Immature natural killer cell (primary cell): ENCODE results near the gene SLC45A1. TPM values are rescaled to one million over a fixed set of nuclear protein-coding genes. Genes with fewer than 3 reads are reported as not detected.

Source experiments
- DNase-seq, 3 donors: peaks; one replicate each; pipeline ENCODE4 v3.0.0; 2022; ENCODE audit warnings: mixed read lengths in 1 of 3
- H3K27ac Mint-ChIP-seq, 6 donors: one replicate each; pipeline ENCODE4 v1.8.0; 2020; ENCODE audit warnings: mixed read lengths in 6 of 6, mild to moderate bottlenecking in 5 of 6, inconsistent platforms in 4 of 6, moderate library complexity in 3 of 6
- H3K27me3 Mint-ChIP-seq, 3 donors: one replicate each; pipeline ENCODE4 v1.8.0; 2020 to 2021; ENCODE audit warnings: low read depth in 3 of 3, mild to moderate bottlenecking in 3 of 3, mixed read lengths in 3 of 3, moderate library complexity in 3 of 3, inconsistent platforms in 1 of 3
- H3K36me3 Mint-ChIP-seq, 3 donors: one replicate each; pipeline ENCODE4 v1.8.0; 2020; ENCODE audit warnings: mixed read lengths in 3 of 3, inconsistent platforms in 2 of 3, mild to moderate bottlenecking in 2 of 3
- H3K4me1 Mint-ChIP-seq, 2 donors: one replicate each; pipeline ENCODE4 v1.8.0; 2020; ENCODE audit warnings: inconsistent platforms in 2 of 2, mild to moderate bottlenecking in 2 of 2, mixed read lengths in 2 of 2, moderate library complexity in 1 of 2
- H3K4me3 Mint-ChIP-seq, 5 donors: one replicate each; pipeline ENCODE4 v1.8.0; 2020; ENCODE audit warnings: mild to moderate bottlenecking in 5 of 5, mixed read lengths in 5 of 5, inconsistent platforms in 3 of 5, moderate library complexity in 3 of 5
- H3K9me3 Mint-ChIP-seq, 6 donors: one replicate each; pipeline ENCODE4 v1.8.0; 2020; ENCODE audit warnings: mild to moderate bottlenecking in 6 of 6, mixed read lengths in 6 of 6, inconsistent platforms in 4 of 6, moderate library complexity in 3 of 6
- polyA plus RNA-seq, 3 donors: library from polyadenylated mRNA; unstranded; fragments of 300-500 nt; fragmentation: Illumina TruSeq; gene quantifications; one replicate each; pipeline ENCODE4 v1.2.3, GENCODE V29; 2021

SLC45A1 gene
- polyA plus RNA-seq, 3 donors from 2014 or later, result 0.16 to 0.39 TPM; not detected in 1

- Mint-ChIP-seq H3K4me3 (no peak overlapping the region), H3K36me3 (peaks cover 6 to 21% (median 8%) of the 10 kb centered on the region in 3 donors), H3K9me3 (no peaks in the 10 kb centered on the region), H3K27me3 (peaks cover 0 to 6% (median 4%) of the 10 kb centered on the region in 3 donors), H3K4me1 (no peaks in the 10 kb centered on the region), H3K27ac (no peak overlapping the region)
- no peak for DNase-seq
Measured at GRCh38 chr1:8357329-8358101, 39.6 kb downstream of the SLC45A1 start.

GRCh38 chr1:8358241-8358896, 40.5 kb downstream of the SLC45A1 start:
- H3K27ac Mint-ChIP-seq, result no peak overlapping the region
- H3K4me3 Mint-ChIP-seq, result no peak overlapping the region
- no peaks in the 10 kb centered on the region for H3K9me3 Mint-ChIP-seq
- no peak for DNase-seq
- no peaks in the 10 kb centered on the region for H3K4me1 Mint-ChIP-seq
- peaks cover 5 to 21% (median 8%) of the 10 kb centered on the region in 3 donors for H3K36me3 Mint-ChIP-seq
- peaks cover 0 to 6% (median 4%) of the 10 kb centered on the region in 3 donors for H3K27me3 Mint-ChIP-seq

GRCh38 chr1:8358897-8359616, 41.1 kb downstream of the SLC45A1 start:
- no peak for DNase-seq
- Mint-ChIP-seq H3K4me1 (no peaks in the 10 kb centered on the region), H3K27me3 (peaks cover 0 to 6% (median 4%) of the 10 kb centered on the region in 3 donors), H3K27ac (no peak overlapping the region), H3K4me3 (no peak overlapping the region), H3K36me3 (peaks cover 5 to 17% (median 5%) of the 10 kb centered on the region in 3 donors), H3K9me3 (no peaks in the 10 kb centered on the region)

GRCh38 chr1:8359617-8360481, 41.9 kb downstream of the SLC45A1 start:
- Mint-ChIP-seq H3K9me3 (no peaks in the 10 kb centered on the region), H3K4me1 (no peaks in the 10 kb centered on the region), H3K36me3 (peaks cover 5 to 14% (median 5%) of the 10 kb centered on the region in 3 donors), H3K27me3 (peaks cover 0 to 5% (median 4%) of the 10 kb centered on the region in 3 donors), H3K4me3 (no peak overlapping the region), H3K27ac (no peak overlapping the region)
- no peak for DNase-seq

- H3K4me3 Mint-ChIP-seq, result no peak overlapping the region
- no peak overlapping the region for H3K27ac Mint-ChIP-seq
- no peak for DNase-seq
Measured at GRCh38 chr1:8360493-8361197, 42.7 kb downstream of the SLC45A1 start.

GRCh38 chr1:8361198-8361849, 43.4 kb downstream of the SLC45A1 start:
- no peaks in the 10 kb centered on the region for H3K4me1 Mint-ChIP-seq
- no peak for DNase-seq
- H3K9me3 Mint-ChIP-seq, result no peaks in the 10 kb centered on the region
- peaks cover 5 to 14% (median 8%) of the 10 kb centered on the region in 3 donors for H3K36me3 Mint-ChIP-seq
- peaks cover 0 to 3% (median 2%) of the 10 kb centered on the region in 3 donors for H3K27me3 Mint-ChIP-seq
- H3K4me3 Mint-ChIP-seq, result no peak overlapping the region
- H3K27ac Mint-ChIP-seq, result no peak overlapping the region

More at GRCh38 chr1:8360493-8361197, 42.7 kb downstream of the SLC45A1 start:
- peaks cover 0 to 4% (median 2%) of the 10 kb centered on the region in 3 donors for H3K27me3 Mint-ChIP-seq
- no peaks in the 10 kb centered on the region for H3K9me3 Mint-ChIP-seq
- H3K4me1 Mint-ChIP-seq, result no peaks in the 10 kb centered on the region
- peaks cover 5 to 14% (median 8%) of the 10 kb centered on the region in 3 donors for H3K36me3 Mint-ChIP-seq

GRCh38 chr1:8362701-8363101, 44.8 kb downstream of the SLC45A1 start:
- H3K27me3 Mint-ChIP-seq, result peaks cover 0 to 2% (median 2%) of the 10 kb centered on the region in 3 donors
- H3K4me1 Mint-ChIP-seq, result peaks cover 0 to 7% of the 10 kb centered on the region in 2 donors
- H3K27ac Mint-ChIP-seq, result no peak overlapping the region
- peaks cover 5 to 8% (median 8%) of the 10 kb centered on the region in 3 donors for H3K36me3 Mint-ChIP-seq
- DNase-seq, result no peak
- no peaks in the 10 kb centered on the region for H3K9me3 Mint-ChIP-seq
- no peak overlapping the region for H3K4me3 Mint-ChIP-seq

GRCh38 chr1:8363186-8363766, 45.4 kb downstream of the SLC45A1 start:
- H3K4me1 Mint-ChIP-seq, result peaks cover 0 to 8% of the 10 kb centered on the region in 2 donors
- H3K9me3 Mint-ChIP-seq, result no peaks in the 10 kb centered on the region
- peaks cover 0 to 2% (median 1%) of the 10 kb centered on the region in 3 donors for H3K27me3 Mint-ChIP-seq
- peak overlapping the region in 1 of 6 donors; percentile 28 for H3K27ac Mint-ChIP-seq
- DNase-seq, result no peak
- H3K36me3 Mint-ChIP-seq, result peaks cover 4 to 8% (median 5%) of the 10 kb centered on the region in 3 donors
- H3K4me3 Mint-ChIP-seq, result no peak overlapping the region

- Mint-ChIP-seq H3K27me3 (peaks cover 0 to 2% (median 1%) of the 10 kb centered on the region in 3 donors), H3K9me3 (no peaks in the 10 kb centered on the region), H3K4me1 (peaks cover under 1 to 9% of the 10 kb centered on the region in 2 donors), H3K27ac (no peak overlapping the region), H3K36me3 (peaks cover 4 to 8% (median 5%) of the 10 kb centered on the region in 3 donors), H3K4me3 (no peak overlapping the region)
- DNase-seq, result no peak
Measured at GRCh38 chr1:8363767-8364301, 45.9 kb downstream of the SLC45A1 start.

GRCh38 chr1:8364528-8365442, 46.9 kb downstream of the SLC45A1 start:
- no peak overlapping the region for H3K4me3 Mint-ChIP-seq
- no peak for DNase-seq
- no peaks in the 10 kb centered on the region for H3K9me3 Mint-ChIP-seq
- peaks cover 10 to 16% of the 10 kb centered on the region in 2 donors for H3K4me1 Mint-ChIP-seq
- no peak overlapping the region for H3K27ac Mint-ChIP-seq
- peaks cover 4 to 8% (median 5%) of the 10 kb centered on the region in 3 donors for H3K36me3 Mint-ChIP-seq
- peaks cover 0 to under 1% (median 0%) of the 10 kb centered on the region in 3 donors for H3K27me3 Mint-ChIP-seq
